A673 (cell line): Measurements from ENCODE around the gene CPN2. TPM values are rescaled to one million over a fixed set of nuclear protein-coding genes. Genes with fewer than 3 reads are reported as not detected.

Experiments
- Bru-seq: library from RNA; stranded (reverse); fragments of 400-500 nt; gene quantifications from one replicate; lab custom pipeline; 2021; lab: Mats Ljungman, UMichigan
- BruChase-seq, 2 experiments: library from RNA; stranded (reverse); fragments of 400-500 nt; gene quantifications; one replicate each; lab custom pipeline; 2021; lab: Mats Ljungman, UMichigan
- BruUV-seq: library from RNA; stranded (reverse); fragments of 400-500 nt; replicated peaks from 2 replicates; lab custom pipeline; 2021; lab: Mats Ljungman, UMichigan
- CTCF ChIA-PET: fragments of 300-600 bp; sonication (Branson Sonifier 250); formaldehyde crosslinking; loops from one replicate; lab custom pipeline; 2022; ENCODE audit warnings: antibody characterized with exemption; lab: Charles Lee
- POLR2A ChIA-PET: fragments of 300-600 bp; sonication (Branson Sonifier 250); formaldehyde crosslinking; loops from one replicate; lab custom pipeline; 2022; ENCODE audit warnings: antibody characterized with exemption; ENCODE audit not compliant: low non-redundant PET; lab: Charles Lee
- DNase-seq: peaks from one replicate; pipeline ENCODE4 v3.0.0-alpha.2; 2015; ENCODE audit warnings: low spot score
- H3K27ac ChIP-seq: fragments of 200-600 bp; sonication (generic); 2 replicates; pipeline ENCODE4 v1.5.1; 2016; ENCODE audit warnings: mixed run types, low read depth, mild to moderate bottlenecking, mixed read lengths, antibody characterized with exemption, low read length; ENCODE audit not compliant: poor library complexity, severe bottlenecking
- H3K27me3 ChIP-seq: fragments of 200-600 bp; sonication (generic); replicated peaks from 2 replicates; pipeline ENCODE4 v1.6.1; 2017; ENCODE audit warnings: mixed run types, low read depth, mild to moderate bottlenecking, mixed read lengths, antibody characterized with exemption, low read length; ENCODE audit not compliant: insufficient read depth, poor library complexity
- H3K36me3 ChIP-seq: fragments of 200-600 bp; sonication (generic); 2 replicates; pipeline ENCODE4 v1.6.1; 2016; ENCODE audit warnings: mixed run types, mild to moderate bottlenecking, mixed read lengths, antibody characterized with exemption, low read length; ENCODE audit not compliant: insufficient read depth, poor library complexity, severe bottlenecking
- H3K4me1 ChIP-seq: fragments of 200-600 bp; sonication (generic); 2 replicates; pipeline ENCODE4 v1.6.1; 2017; ENCODE audit warnings: mixed run types, mild to moderate bottlenecking, mixed read lengths, antibody characterized with exemption, low read length; ENCODE audit not compliant: insufficient read depth, poor library complexity, severe bottlenecking
- H3K4me3 ChIP-seq: fragments of 200-600 bp; sonication (generic); 2 replicates; pipeline ENCODE4 v1.5.1; 2016; ENCODE audit warnings: low read depth, mixed run types, mild to moderate bottlenecking, mixed read lengths, low read length; ENCODE audit not compliant: poor library complexity, severe bottlenecking
- H3K9me3 ChIP-seq: fragments of 200-600 bp; sonication (generic); 2 replicates; pipeline ENCODE4 v1.6.1; 2016; ENCODE audit warnings: mixed run types, low read depth, mild to moderate bottlenecking, mixed read lengths, antibody characterized with exemption, low read length; ENCODE audit not compliant: poor library complexity, severe bottlenecking
- CTCF ChIP-seq: fragments of 300-800, 200-600 bp; sonication (generic); conservative IDR thresholded peaks from 2 replicates; pipeline ENCODE4 v1.5.1; 2017; ENCODE audit warnings: low read depth, mild to moderate bottlenecking, antibody characterized with exemption, low read length, moderate library complexity, mixed read lengths
- EZH2 ChIP-seq: fragments of 200-600 bp; sonication (generic); IDR thresholded peaks from 2 replicates; pipeline ENCODE4 v1.6.1; 2017; ENCODE audit warnings: borderline replicate concordance, low read depth, mild to moderate bottlenecking, mixed read lengths, antibody characterized with exemption, low read length; ENCODE audit not compliant: poor library complexity, severe bottlenecking
- intact Hi-C: fragments of 100-400 bp; cut with micrococcal nuclease; formaldehyde crosslinking; loops from one replicate; pipeline ENCODE4 v1.10.0; 2022; ENCODE audit not compliant: unreplicated experiment
- long read RNA-seq: library from polyadenylated mRNA; stranded (forward); transcript quantifications from one replicate; pipeline ENCODE4 v2.0.0, GENCODE V29; 2022
- total RNA-seq: library from RNA; stranded (reverse); gene quantifications from 2 replicates; pipeline ENCODE4 v1.2.3, GENCODE V29; 2021

The CPN2 gene
- total RNA-seq (not detected in 2 replicates), Bru-seq, nascent RNA (percentile 7 among the genes with signal in this experiment), BruChase-seq, experiment 1, labeled RNA remaining after a 2-hour chase (not detected), BruChase-seq, experiment 2, labeled RNA remaining after a 6-hour chase (not detected)
- long read RNA-seq, result 0 reads

- peak within 1 kb of the TSS; percentile 72 for H3K27ac ChIP-seq
- no peaks in the 10 kb centered on the region for H3K9me3 ChIP-seq
- no peak for DNase-seq
- intact Hi-C loops, result no loop called here
- peaks cover 17% of the 10 kb centered on the region for H3K4me1 ChIP-seq
- H3K4me3 ChIP-seq, result no peak within 1 kb of the TSS
- CTCF ChIA-PET, result interaction anchor here (0.6 to 2.0 kb wide), 3 partner anchors 17 to 647 kb away, joined by 3 to 9 read pairs (median 3); no protein-coding TSS in a partner anchor
- no peaks in the 10 kb centered on the region for H3K27me3 ChIP-seq
- no peak for TF ChIP-seq CTCF
- H3K36me3 ChIP-seq, result no peaks in the 10 kb centered on the region
- POLR2A ChIA-PET, result no interaction called here
- BruUV-seq, result no TSS peak
These were observed at the start of gene CPN2 for GRCh38 chr3:194351080-194351672. Gene CPN2, minus strand, starts transcription at chr3:194351328. Its CDS starts 8,626 bp downstream, at chr3:194342702.

- H3K36me3 ChIP-seq, result peaks cover 14% of the 10 kb centered on the region
- no TSS peak for BruUV-seq
- H3K9me3 ChIP-seq, result no peaks in the 10 kb centered on the region
- no peaks in the 10 kb centered on the region for H3K27me3 ChIP-seq
- no peak for DNase-seq
- ChIA-PET CTCF (no interaction called here), POLR2A (no interaction called here)
- H3K27ac ChIP-seq, result no peak overlapping the region
- H3K4me3 ChIP-seq, result no peak overlapping the region
- TF ChIP-seq EZH2 (no peak), CTCF (no peak)
- intact Hi-C loops, result no loop called here
- H3K4me1 ChIP-seq, result peaks cover 12% of the 10 kb centered on the region
These were observed 48.8 kb upstream of the CPN2 start for GRCh38 chr3:194399874-194400411.

DNA sequence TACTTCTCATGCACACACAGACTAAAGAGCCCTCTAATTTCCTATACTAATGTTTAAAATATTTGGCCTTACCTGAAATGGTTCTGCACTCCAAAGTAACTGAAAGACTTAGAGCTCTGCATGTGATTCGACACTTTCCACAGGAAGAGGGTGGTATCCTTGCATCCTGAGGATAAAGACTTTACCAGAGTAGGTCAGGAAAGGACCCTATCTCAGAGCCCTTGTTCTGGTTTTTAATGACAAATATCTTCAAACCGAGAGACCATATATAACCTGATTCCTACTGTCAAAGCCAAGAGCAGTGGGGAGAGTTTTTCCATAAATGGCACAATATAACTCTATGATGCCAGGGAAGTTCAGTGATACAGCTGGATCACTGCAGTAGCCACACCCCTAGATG is 48.0 kb upstream of the CPN2 start, which contains the start of gene GP5:
GP5 (minus strand) TSS at position 101 of the 400 bp plus-strand sequence. CDS start 984 bp downstream, outside the sequence.
- no TSS peak for BruUV-seq
- Histone ChIP-seq H3K36me3 (peaks cover 11% of the 10 kb centered on the region), H3K4me1 (peaks cover 18% of the 10 kb centered on the region), H3K4me3 (no peak within 1 kb of the TSS), H3K9me3 (no peaks in the 10 kb centered on the region), H3K27ac (no peak within 1 kb of the TSS), H3K27me3 (no peaks in the 10 kb centered on the region)
- POLR2A ChIA-PET, result interaction anchor here (0.6 kb wide), 1 partner anchor 211 kb away, joined by 3 read pairs; no protein-coding TSS in a partner anchor
- CTCF ChIA-PET, result no interaction called here
- no peak for DNase-seq
- intact Hi-C loops, result no loop called here
- TF ChIP-seq CTCF (no peak), EZH2 (no peak)
